Limb (tissue), 2 donors: Measurements from ENCODE around the gene TMEM191C.
"Not testable (repeated sequence)": the region's sequence is repeated elsewhere in the genome, so short reads cannot be mapped to it uniquely, and the experiment has no call there.

ENCODE experiments used
- DNase-seq, 2 donors: peaks; one replicate each; pipeline ENCODE4 v3.0.0-alpha.2; 2016; ENCODE audit errors: extremely low spot score in 2 of 2

TMEM191C gene

GRCh38 chr22:21467337-21468193 is at the start of gene TMEM191C:
Gene TMEM191C, plus strand, starts transcription at chr22:21467387. Its CDS starts 73 bp downstream, at chr22:21467460.
- not testable (repeated sequence) for DNase-seq

GRCh38 chr22:21417853-21418252 is 49.3 kb upstream of the TMEM191C start:
- not testable (repeated sequence) for DNase-seq

GRCh38 chr22:21418974-21419638 is 48.1 kb upstream of the TMEM191C start:
- DNase-seq = not testable (repeated sequence)

GRCh38 chr22:21420180-21420763 is 46.9 kb upstream of the TMEM191C start:
- not testable (repeated sequence) for DNase-seq

GRCh38 chr22:21424084-21424709 is 43.0 kb upstream of the TMEM191C start:
- DNase-seq = not testable (repeated sequence)

GRCh38 chr22:21434378-21435233 is 32.6 kb upstream of the TMEM191C start:
- not testable (repeated sequence) for DNase-seq

- not testable (repeated sequence) for DNase-seq
Observed at GRCh38 chr22:21435998-21436810, 31.0 kb upstream of the TMEM191C start.

GRCh38 chr22:21438013-21438412 is 29.2 kb upstream of the TMEM191C start:
- not testable (repeated sequence) for DNase-seq

- DNase-seq = not testable (repeated sequence)
Observed at GRCh38 chr22:21440018-21440636, 27.1 kb upstream of the TMEM191C start.

GRCh38 chr22:21440676-21441075 is 26.5 kb upstream of the TMEM191C start:
- not testable (repeated sequence) for DNase-seq

- not testable (repeated sequence) for DNase-seq
Observed at GRCh38 chr22:21441170-21441569, 26.0 kb upstream of the TMEM191C start.

- DNase-seq = not testable (repeated sequence)
Observed at GRCh38 chr22:21442123-21442522, 25.1 kb upstream of the TMEM191C start.

GRCh38 chr22:21442646-21443045 is 24.5 kb upstream of the TMEM191C start:
- DNase-seq = not testable (repeated sequence)

GRCh38 chr22:21443057-21443734 is 24.0 kb upstream of the TMEM191C start:
- DNase-seq = no peak

- DNase-seq = no peak
Observed at GRCh38 chr22:21443735-21444421, 23.3 kb upstream of the TMEM191C start.

GRCh38 chr22:21444701-21445436 is 22.3 kb upstream of the TMEM191C start:
- no peak for DNase-seq

GRCh38 chr22:21445437-21446127 is 21.6 kb upstream of the TMEM191C start:
- DNase-seq = no peak
